T-helper 1 cell treated with Interleukin-12 subunit alpha and Interleukin-12 subunit beta and Interleukin-4 antibody, amounts not matched to agents 30 ng/mL and 1 ng/mL, for 36 hours (primary cell): ENCODE data around the gene RUSC2. TPM values are rescaled to one million over a fixed set of nuclear protein-coding genes. Genes with fewer than 3 reads are reported as not detected.

Source experiments
- intact Hi-C: fragments of 100-400 bp; cut with micrococcal nuclease; formaldehyde crosslinking; loops from one replicate; pipeline ENCODE4 v1.15.1; 2024
- total RNA-seq: library from RNA; stranded (reverse); gene quantifications from 2 replicates; pipeline ENCODE4 v1.2.3, GENCODE V29; 2022

RUSC2 gene
- total RNA-seq, result 3.6 and 3.8 TPM in 2 replicates

- intact Hi-C loops, result loop anchor here (5.0 to 10.0 kb wide), 3 partner anchors 83 to 245 kb away; partner anchors contain the start of genes CCDC107, CREB3, RMRP and TLN1
Measured at GRCh38 chr9:35489313-35490154, at the start of gene RUSC2. Gene RUSC2, plus strand, starts transcription at chr9:35490111. Its CDS starts 56,411 bp downstream, at chr9:35546522.

- intact Hi-C loops, result no loop called here
Measured at GRCh38 chr9:35446012-35446411, 43.9 kb upstream of the RUSC2 start.

GRCh38 chr9:35448496-35448895 is 41.4 kb upstream of the RUSC2 start:
- intact Hi-C loops, result no loop called here

- intact Hi-C loops, result no loop called here
Measured at GRCh38 chr9:35452481-35452880, 37.4 kb upstream of the RUSC2 start.

- intact Hi-C loops, result no loop called here
Measured at GRCh38 chr9:35453786-35454185, 36.1 kb upstream of the RUSC2 start.

- intact Hi-C loops, result no loop called here
Measured at GRCh38 chr9:35464141-35465025, 25.5 kb upstream of the RUSC2 start.

GRCh38 chr9:35470340-35470739 is 19.6 kb upstream of the RUSC2 start:
- intact Hi-C loops, result no loop called here

GRCh38 chr9:35470894-35471293 is 19.0 kb upstream of the RUSC2 start:
- intact Hi-C loops, result no loop called here

- intact Hi-C loops, result loop anchor here (5.0 kb wide), 1 partner anchor 774 kb away; no protein-coding TSS in a partner anchor
Measured at GRCh38 chr9:35476596-35476995, 13.3 kb upstream of the RUSC2 start.

GRCh38 chr9:35477211-35477855 is 12.6 kb upstream of the RUSC2 start:
- intact Hi-C loops, result loop anchor here (1.0 to 5.0 kb wide), 3 partner anchors 361 to 775 kb away; no protein-coding TSS in a partner anchor

GRCh38 chr9:35478871-35479270 is 11.0 kb upstream of the RUSC2 start:
- intact Hi-C loops, result loop anchor here (5.0 kb wide), 1 partner anchor 777 kb away; no protein-coding TSS in a partner anchor

GRCh38 chr9:35481347-35481975 is 8.4 kb upstream of the RUSC2 start:
- intact Hi-C loops, result loop anchor here (1.0 to 2.0 kb wide), 4 partner anchors 73 to 215 kb away; partner anchors contain the start of gene TESK1

GRCh38 chr9:35482071-35482470 is 7.8 kb upstream of the RUSC2 start:
- intact Hi-C loops, result no loop called here

- intact Hi-C loops, result no loop called here
Measured at GRCh38 chr9:35484406-35484805, 5.5 kb upstream of the RUSC2 start.

- intact Hi-C loops, result no loop called here
Measured at GRCh38 chr9:35487081-35487480, 2.8 kb upstream of the RUSC2 start.

GRCh38 chr9:35488021-35488420 is 1.9 kb upstream of the RUSC2 start:
- intact Hi-C loops, result no loop called here

- intact Hi-C loops, result no loop called here
Measured at GRCh38 chr9:35488566-35489312, 1.2 kb upstream of the RUSC2 start.

GRCh38 chr9:35490155-35490909 is 421 bp downstream of the RUSC2 start:
- intact Hi-C loops, result loop anchor here (5.0 to 10.0 kb wide), 3 partner anchors 82 to 244 kb away; partner anchors contain the start of genes CCDC107, CREB3, RMRP and TLN1

GRCh38 chr9:35490910-35491465 is 1.1 kb downstream of the RUSC2 start:
- intact Hi-C loops, result loop anchor here (5.0 to 10.0 kb wide), 3 partner anchors 81 to 244 kb away; partner anchors contain the start of genes CCDC107, CREB3, RMRP and TLN1
